Gastrocnemius medialis (tissue), 4 donors: ENCODE data around the gene FUS. TPM values are rescaled to one million over a fixed set of nuclear protein-coding genes. Genes with fewer than 3 reads are reported as not detected.
A peak's percentile ranks its signal among the peaks of the same experiment; 100 is the strongest.
"Not testable (repeated sequence)": the region's sequence is repeated elsewhere in the genome, so short reads cannot be mapped to it uniquely, and the experiment has no call there.

Source experiments
- ATAC-seq, 2 donors: fragments of 150-250 bp; one replicate each; pipeline ENCODE4 v1.9.1; 2016
- DNase-seq, 2 donors: peaks; one replicate each; pipeline ENCODE4 v3.0.0-alpha.2; 2019
- H3K27ac ChIP-seq, 4 donors: fragments of 200-600 bp; sonication (generic); 1 replicate in 1 of 4; 2 replicates in 3 of 4; pipeline ENCODE4 v1.5.1; 2016 to 2018; ENCODE audit warnings: mild to moderate bottlenecking in 2 of 4, moderate library complexity in 1 of 4
- H3K27me3 ChIP-seq, 3 donors: fragments of 200-600 bp; sonication (generic) in 2 of 3; 1 replicate in 1 of 3; 2 replicates in 2 of 3; pipeline versions ENCODE4 v1.5.1 to v1.6.0; 2016 to 2019; ENCODE audit warnings: mild to moderate bottlenecking in 1 of 3, moderate library complexity in 1 of 3
- H3K36me3 ChIP-seq, 2 donors: fragments of 200-600 bp; sonication (generic) in 1 of 2; one replicate each; pipeline ENCODE4 v1.5.1; 2017 to 2018
- H3K4me1 ChIP-seq, 2 donors: fragments of 200-600 bp; sonication (generic) in 1 of 2; one replicate each; pipeline ENCODE4 v1.5.1; 2016 to 2017; ENCODE audit warnings: mild to moderate bottlenecking in 2 of 2
- H3K4me3 ChIP-seq, 4 donors: fragments of 200-600 bp; sonication (generic) in 3 of 4; 1 replicate in 1 of 4; 2 replicates in 3 of 4; pipeline ENCODE4 v1.5.1; 2016 to 2019; ENCODE audit warnings: mild to moderate bottlenecking in 2 of 4
- H3K9me3 ChIP-seq, 3 donors: fragments of 200-600 bp; sonication (generic) in 2 of 3; 1 replicate in 1 of 3; 2 replicates in 2 of 3; pipeline ENCODE4 v1.5.1; 2016 to 2019
- POLR2A ChIP-seq, 2 donors: fragments of 450-650 bp; IDR thresholded peaks; one replicate each; pipeline ENCODE4 v1.6.1; 2017; ENCODE audit warnings: antibody characterized with exemption in 2 of 2, mild to moderate bottlenecking in 2 of 2, moderate library complexity in 2 of 2
- in situ Hi-C, 4 donors: fragments of 200-750 bp; cut with MboI; loops; one replicate each; pipeline versions ENCODE4 v1.15.0 to v1.8.0; 2017; ENCODE audit warnings: low sequenced_read_pairs in 4 of 4
- intact Hi-C: fragments of 100-400 bp; cut with DNase I; formaldehyde crosslinking; loops from one replicate; pipeline ENCODE4 v1.15.1; 2023; ENCODE audit warnings: low total_unique reads
- total RNA-seq, 4 donors: library from RNA; depleted of rRNA; stranded (reverse); fragments of >200 nt; gene quantifications; one replicate each; pipeline versions ENCODE4 v1.1.0 to v1.2.3, GENCODE V29; 2016
- TF ChIP-seq, protein P1 (sequence below), 5 experiments: fragments of 450-650 bp in 3 of 5; fragments of 200-600 bp in 2 of 5; sonication (generic) in 2 of 5; IDR thresholded peaks in 4 of 5; conservative IDR thresholded peaks in 1 of 5; 1 replicate in 4 of 5; 2 replicates in 1 of 5; pipeline ENCODE4 v1.5.1; 2016 to 2019; ENCODE audit warnings: antibody characterized with exemption in 5 of 5, mild to moderate bottlenecking in 3 of 5, moderate library complexity in 3 of 5

Gene FUS
- total RNA-seq, 4 donors from 2014 or later = 20.6 to 45.9 (median 35.1) TPM

DNA sequence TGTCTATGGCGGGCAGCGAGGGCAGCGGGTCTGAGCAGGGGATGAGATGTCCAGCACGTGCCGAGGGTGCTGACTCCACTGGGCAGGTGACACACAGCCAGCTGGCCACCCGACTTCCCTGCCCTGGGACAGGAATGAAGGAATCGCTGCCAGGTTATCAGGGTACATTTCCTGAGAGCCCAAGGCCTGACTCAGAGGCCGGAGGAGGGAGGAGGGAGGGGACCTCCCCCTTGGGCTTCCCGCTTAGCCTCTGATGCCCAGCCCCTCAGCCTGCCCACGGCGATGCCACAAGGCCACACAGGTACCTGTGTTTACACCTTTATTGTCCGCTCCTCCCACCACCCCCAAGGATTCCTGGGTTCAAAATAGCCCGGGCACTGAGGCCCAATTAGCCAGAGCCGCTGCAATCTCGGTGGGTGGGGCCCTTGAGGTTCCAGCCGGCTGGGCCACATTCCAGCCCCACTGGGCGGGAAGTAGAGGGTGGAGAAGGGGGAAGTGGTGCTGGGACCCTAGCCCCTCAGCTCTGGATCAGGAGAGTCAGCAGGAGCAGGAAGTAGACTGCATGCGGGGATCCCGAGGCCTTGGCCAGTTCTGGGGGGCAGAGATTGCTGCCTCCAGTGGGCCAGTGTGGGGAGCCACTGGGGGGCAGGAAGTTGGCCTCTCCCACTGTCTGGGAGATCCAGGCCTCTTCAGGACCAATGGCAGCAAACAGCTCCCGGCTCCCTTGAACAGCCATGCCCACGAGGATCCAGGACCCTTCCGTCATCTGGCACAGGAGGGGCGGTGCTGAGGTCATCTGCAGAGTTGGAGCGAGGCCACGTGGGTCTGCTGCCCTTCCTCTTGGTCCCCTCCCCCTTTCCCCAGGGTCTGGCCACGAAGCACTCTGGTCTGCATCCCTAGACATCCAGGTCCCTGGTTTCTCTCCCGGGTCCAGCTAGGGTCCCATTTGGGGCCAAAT is 41.0 kb upstream of the FUS start:
- H3K4me3 ChIP-seq = peak overlapping the region in 2 of 4 donors; percentile 9 to 44

GRCh38 chr16:31141071-31141469 is 38.9 kb upstream of the FUS start:
- Histone ChIP-seq H3K27ac (peak overlapping the region; percentile 79 to 88 (median 82)), H3K4me1 (peaks cover 19 to 22% of the 10 kb centered on the region in 2 donors)
- H3K27me3 ChIP-seq, H3K36me3 ChIP-seq, H3K9me3 ChIP-seq, H3K4me3 ChIP-seq, ATAC-seq, DNase-seq, intact Hi-C loops, in situ Hi-C loops: not testable (repeated sequence)

More for the DNA sequence above, 41.0 kb upstream of the FUS start:
- Histone ChIP-seq H3K9me3 (no peaks in the 10 kb centered on the region), H3K27me3 (no peaks in the 10 kb centered on the region), H3K36me3 (no peaks in the 10 kb centered on the region), H3K4me1 (peaks cover 19 to 22% of the 10 kb centered on the region in 2 donors), H3K27ac (peak overlapping the region; percentile 49 to 74 (median 68))
- ATAC-seq (peak; percentile 61 to 69), DNase-seq (peak; percentile 91 to 96)
- intact Hi-C loops (loop anchor here (1.0 kb wide), 1 partner anchor 21 kb away; no protein-coding TSS in a partner anchor), in situ Hi-C loops (no loop called here)
- TF ChIP-seq, protein P1, sequence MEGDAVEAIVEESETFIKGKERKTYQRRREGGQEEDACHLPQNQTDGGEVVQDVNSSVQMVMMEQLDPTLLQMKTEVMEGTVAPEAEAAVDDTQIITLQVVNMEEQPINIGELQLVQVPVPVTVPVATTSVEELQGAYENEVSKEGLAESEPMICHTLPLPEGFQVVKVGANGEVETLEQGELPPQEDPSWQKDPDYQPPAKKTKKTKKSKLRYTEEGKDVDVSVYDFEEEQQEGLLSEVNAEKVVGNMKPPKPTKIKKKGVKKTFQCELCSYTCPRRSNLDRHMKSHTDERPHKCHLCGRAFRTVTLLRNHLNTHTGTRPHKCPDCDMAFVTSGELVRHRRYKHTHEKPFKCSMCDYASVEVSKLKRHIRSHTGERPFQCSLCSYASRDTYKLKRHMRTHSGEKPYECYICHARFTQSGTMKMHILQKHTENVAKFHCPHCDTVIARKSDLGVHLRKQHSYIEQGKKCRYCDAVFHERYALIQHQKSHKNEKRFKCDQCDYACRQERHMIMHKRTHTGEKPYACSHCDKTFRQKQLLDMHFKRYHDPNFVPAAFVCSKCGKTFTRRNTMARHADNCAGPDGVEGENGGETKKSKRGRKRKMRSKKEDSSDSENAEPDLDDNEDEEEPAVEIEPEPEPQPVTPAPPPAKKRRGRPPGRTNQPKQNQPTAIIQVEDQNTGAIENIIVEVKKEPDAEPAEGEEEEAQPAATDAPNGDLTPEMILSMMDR (IDR thresholded peaks at IDR 0.05 in 4 of 5, conservative IDR thresholded peaks at IDR 0.05 in 1 of 5) = no peak
- TF ChIP-seq POLR2A (IDR thresholded peaks at IDR 0.05) = peak in 1 of 2 donors; percentile 18

- H3K4me3 ChIP-seq = peak overlapping the region; percentile 19 to 75 (median 43)
- DNase-seq (peak in 1 of 2 donors; percentile 56), ATAC-seq (peak; percentile 12 to 19)
- H3K27me3 ChIP-seq = no peaks in the 10 kb centered on the region
- H3K9me3 ChIP-seq = no peaks in the 10 kb centered on the region
- no peaks in the 10 kb centered on the region for H3K36me3 ChIP-seq
- TF ChIP-seq, protein P1 (IDR thresholded peaks at IDR 0.05 in 4 of 5, conservative IDR thresholded peaks at IDR 0.05 in 1 of 5) = no peak
- TF ChIP-seq POLR2A (IDR thresholded peaks at IDR 0.05) = no peak
- H3K4me1 ChIP-seq = peaks cover 19 to 22% of the 10 kb centered on the region in 2 donors
- intact Hi-C loops = loop anchor here (1.0 to 2.0 kb wide), 8 partner anchors 23 to 317 kb away; partner anchors contain the start of genes ARMC5, STX4, VKORC1 and ZNF646
- in situ Hi-C loops = no loop called here
- H3K27ac ChIP-seq = peak overlapping the region; percentile 79 to 88 (median 82)
Observed at GRCh38 chr16:31141489-31142108, 38.3 kb upstream of the FUS start.

GRCh38 chr16:31142109-31143010 is 37.6 kb upstream of the FUS start:
- peaks cover 19 to 22% of the 10 kb centered on the region in 2 donors for H3K4me1 ChIP-seq
- H3K4me3 ChIP-seq = peak overlapping the region; percentile 42 to 75 (median 58)
- no peaks in the 10 kb centered on the region for H3K36me3 ChIP-seq
- peak; percentile 28 to 46 for TF ChIP-seq POLR2A (IDR thresholded peaks at IDR 0.05)
- TF ChIP-seq, protein P1 (IDR thresholded peaks at IDR 0.05 in 4 of 5, conservative IDR thresholded peaks at IDR 0.05 in 1 of 5) = peak; percentile 98 to 100 (median 99)
- peak overlapping the region; percentile 79 to 88 (median 82) for H3K27ac ChIP-seq
- DNase-seq (peak; percentile 97 to 99), ATAC-seq (peak; percentile 78 to 83)
- H3K9me3 ChIP-seq = no peaks in the 10 kb centered on the region
- in situ Hi-C loops (no loop called here), intact Hi-C loops (loop anchor here (1.0 to 2.0 kb wide), 8 partner anchors 24 to 316 kb away; partner anchors contain the start of genes ARMC5, STX4, VKORC1 and ZNF646)
- no peaks in the 10 kb centered on the region for H3K27me3 ChIP-seq
